Panc1 (cell line): ENCODE data around the gene SLC2A5.

Experiments
- CTCF ChIP-seq: fragments of 450-650 bp; IDR thresholded peaks from 2 replicates; pipeline ENCODE4 v1.5.1; 2017; ENCODE audit warnings: mild to moderate bottlenecking
- POLR2AphosphoS5 ChIP-seq: IDR thresholded peaks from 2 replicates; pipeline ENCODE4 v1.6.1; 2012; ENCODE audit warnings: mild to moderate bottlenecking, low read depth, low read length, moderate library complexity
- REST ChIP-seq, 2 experiments: IDR thresholded peaks; 2 replicates each; pipeline ENCODE4 v1.6.1; 2011 to 2012; ENCODE audit warnings: low read depth in 2 of 2, control low read depth in 1 of 2, low read length in 1 of 2, mild to moderate bottlenecking in 1 of 2, moderate library complexity in 1 of 2; ENCODE audit not compliant: insufficient read depth in 1 of 2
- SIN3A ChIP-seq: IDR thresholded peaks from 2 replicates; pipeline ENCODE4 v1.6.1; 2012; ENCODE audit warnings: low read depth, mild to moderate bottlenecking, low read length, moderate library complexity, borderline replicate concordance; ENCODE audit not compliant: insufficient read depth

- TF ChIP-seq CTCF (no peak), SIN3A (no peak), REST (IDR thresholded peaks at IDR 0.05; ENCODE audit: insufficient read depth in 1 of 2, low read depth in 2 of 2, low read length in 1 of 2) (no peak), POLR2AphosphoS5 (no peak)
Measured at GRCh38 chr1:9020305-9020704, 49.1 kb downstream of the SLC2A5 start.
